Activated B cell treated with CpG ODN at 0.5 μM for 24 hours (primary cell): Measurements from ENCODE around the gene MIPEP. TPM values are rescaled to one million over a fixed set of nuclear protein-coding genes. Genes with fewer than 3 reads are reported as not detected.

Experiments used
- ATAC-seq: fragments of 200-7000 bp; cut with Tn5 transposase; one replicate; pipeline ENCODE4 v1.10.0; 2021; ENCODE audit warnings: low read depth, mild to moderate bottlenecking, moderate library complexity
- CTCF ChIA-PET: fragments of 350-600 bp; sonication (Branson Sonifier 250); formaldehyde crosslinking; loops from one replicate; lab custom pipeline; 2021; ENCODE audit warnings: antibody characterized with exemption; lab: Charles Lee
- POLR2A ChIA-PET: fragments of 350-600 bp; sonication (Branson Sonifier 250); formaldehyde crosslinking; loops from one replicate; lab custom pipeline; 2021; ENCODE audit warnings: antibody characterized with exemption; lab: Charles Lee
- DNase-seq: peaks from one replicate; pipeline ENCODE4 v3.0.0; 2022
- H3K27ac Mint-ChIP-seq: one replicate; pipeline ENCODE4 v1.8.0; 2020; ENCODE audit warnings: mixed read lengths
- H3K27me3 Mint-ChIP-seq: one replicate; pipeline ENCODE4 v1.8.0; 2021; ENCODE audit warnings: mixed read lengths
- H3K36me3 Mint-ChIP-seq: one replicate; pipeline ENCODE4 v1.8.0; 2021; ENCODE audit warnings: low read depth, mixed read lengths
- H3K4me1 Mint-ChIP-seq: one replicate; pipeline ENCODE4 v1.8.0; 2021; ENCODE audit warnings: mixed read lengths
- H3K4me3 Mint-ChIP-seq: one replicate; pipeline ENCODE4 v1.8.0; 2020; ENCODE audit warnings: mild to moderate bottlenecking, mixed read lengths
- H3K9me3 Mint-ChIP-seq: one replicate; pipeline ENCODE4 v1.8.0; 2020; ENCODE audit warnings: mixed read lengths
- intact Hi-C: fragments of 100-400 bp; cut with micrococcal nuclease; formaldehyde crosslinking; loops from one replicate; pipeline ENCODE4 v1.15.1; 2024
- total RNA-seq: library from RNA; stranded (reverse); gene quantifications from 2 replicates; pipeline ENCODE4 v1.2.3, GENCODE V29; 2022
- TF ChIP-seq, protein P1 (sequence below): fragments of 200-600 bp; IDR thresholded peaks from one replicate; pipeline ENCODE4 v1.8.0; 2022; ENCODE audit warnings: antibody characterized with exemption, mild to moderate bottlenecking

MIPEP gene
- total RNA-seq, 1 donor from 2014 or later: 19.7 TPM

DNA sequence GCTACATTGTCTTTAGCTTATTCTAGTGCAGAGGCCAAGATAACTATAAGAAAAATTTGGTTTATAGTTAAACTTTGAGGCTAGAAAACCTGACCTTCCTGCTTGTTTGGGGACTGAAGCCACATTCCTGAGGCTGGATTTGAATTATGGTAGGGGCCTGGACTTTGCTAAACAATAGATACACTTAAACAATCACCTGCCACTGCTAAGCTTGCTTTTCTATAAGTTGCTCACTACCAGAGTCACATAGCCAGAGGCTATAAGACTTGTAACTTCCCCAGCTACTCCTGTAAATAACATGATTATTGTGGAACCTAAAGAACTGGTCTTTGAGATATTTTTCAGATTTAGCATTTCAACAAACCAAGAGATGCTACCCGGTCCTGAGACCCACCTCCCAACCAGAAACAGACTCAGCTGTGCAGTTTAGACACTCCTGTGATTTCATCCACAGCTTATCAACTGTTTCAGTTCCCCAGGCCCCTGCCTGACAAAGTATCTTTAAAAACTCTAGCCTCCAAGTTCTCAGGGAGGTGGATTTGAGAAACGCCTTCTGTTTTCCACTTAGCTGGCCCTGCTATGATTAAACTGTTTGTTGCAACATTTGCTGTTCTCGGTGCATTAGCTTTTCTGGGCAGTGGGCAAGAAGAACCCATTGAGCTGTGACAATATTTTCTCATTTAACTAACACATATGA lies 77.7 kb downstream of the MIPEP start:
- TF ChIP-seq, protein P1, sequence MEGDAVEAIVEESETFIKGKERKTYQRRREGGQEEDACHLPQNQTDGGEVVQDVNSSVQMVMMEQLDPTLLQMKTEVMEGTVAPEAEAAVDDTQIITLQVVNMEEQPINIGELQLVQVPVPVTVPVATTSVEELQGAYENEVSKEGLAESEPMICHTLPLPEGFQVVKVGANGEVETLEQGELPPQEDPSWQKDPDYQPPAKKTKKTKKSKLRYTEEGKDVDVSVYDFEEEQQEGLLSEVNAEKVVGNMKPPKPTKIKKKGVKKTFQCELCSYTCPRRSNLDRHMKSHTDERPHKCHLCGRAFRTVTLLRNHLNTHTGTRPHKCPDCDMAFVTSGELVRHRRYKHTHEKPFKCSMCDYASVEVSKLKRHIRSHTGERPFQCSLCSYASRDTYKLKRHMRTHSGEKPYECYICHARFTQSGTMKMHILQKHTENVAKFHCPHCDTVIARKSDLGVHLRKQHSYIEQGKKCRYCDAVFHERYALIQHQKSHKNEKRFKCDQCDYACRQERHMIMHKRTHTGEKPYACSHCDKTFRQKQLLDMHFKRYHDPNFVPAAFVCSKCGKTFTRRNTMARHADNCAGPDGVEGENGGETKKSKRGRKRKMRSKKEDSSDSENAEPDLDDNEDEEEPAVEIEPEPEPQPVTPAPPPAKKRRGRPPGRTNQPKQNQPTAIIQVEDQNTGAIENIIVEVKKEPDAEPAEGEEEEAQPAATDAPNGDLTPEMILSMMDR: no peak
- DNase-seq (no peak), ATAC-seq (peak; percentile 23)
- no peaks in the 10 kb centered on the region for H3K27me3 Mint-ChIP-seq
- intact Hi-C loops: loop anchor here (1.0 to 5.0 kb wide), 4 partner anchors 9 to 461 kb away; no protein-coding TSS in a partner anchor
- POLR2A ChIA-PET: interaction anchor here (1.3 kb wide), 2 partner anchors 36 to 233 kb away, joined by 4 to 7 read pairs; no protein-coding TSS in a partner anchor
- peak overlapping the region; percentile 1 for H3K27ac Mint-ChIP-seq
- no peaks in the 10 kb centered on the region for H3K9me3 Mint-ChIP-seq
- peaks cover 49% of the 10 kb centered on the region for H3K4me1 Mint-ChIP-seq
- peaks cover 4% of the 10 kb centered on the region for H3K36me3 Mint-ChIP-seq
- peak overlapping the region; percentile 21 for H3K4me3 Mint-ChIP-seq
- CTCF ChIA-PET: interaction anchor here (0.7 to 1.2 kb wide), 3 partner anchors 9 to 34 kb away, joined by 3 to 4 read pairs (median 3); no protein-coding TSS in a partner anchor

- H3K36me3 Mint-ChIP-seq: peaks cover 4% of the 10 kb centered on the region
- ChIA-PET POLR2A (interaction anchor here (1.3 kb wide), 2 partner anchors 37 to 232 kb away, joined by 4 to 7 read pairs; no protein-coding TSS in a partner anchor), CTCF (interaction anchor here (1.0 to 1.2 kb wide), 3 partner anchors 10 to 33 kb away, joined by 3 to 4 read pairs (median 3); no protein-coding TSS in a partner anchor)
- peaks cover 53% of the 10 kb centered on the region for H3K4me1 Mint-ChIP-seq
- intact Hi-C loops: loop anchor here (1.0 to 5.0 kb wide), 4 partner anchors 10 to 462 kb away; no protein-coding TSS in a partner anchor
- DNase-seq (no peak), ATAC-seq (peak; percentile 68)
- H3K9me3 Mint-ChIP-seq: no peaks in the 10 kb centered on the region
- H3K4me3 Mint-ChIP-seq: peak overlapping the region; percentile 20
- no peaks in the 10 kb centered on the region for H3K27me3 Mint-ChIP-seq
- TF ChIP-seq, protein P1: no peak
- no peak overlapping the region for H3K27ac Mint-ChIP-seq
These were observed 78.4 kb downstream of the MIPEP start for GRCh38 chr13:23810685-23811240.

DNA sequence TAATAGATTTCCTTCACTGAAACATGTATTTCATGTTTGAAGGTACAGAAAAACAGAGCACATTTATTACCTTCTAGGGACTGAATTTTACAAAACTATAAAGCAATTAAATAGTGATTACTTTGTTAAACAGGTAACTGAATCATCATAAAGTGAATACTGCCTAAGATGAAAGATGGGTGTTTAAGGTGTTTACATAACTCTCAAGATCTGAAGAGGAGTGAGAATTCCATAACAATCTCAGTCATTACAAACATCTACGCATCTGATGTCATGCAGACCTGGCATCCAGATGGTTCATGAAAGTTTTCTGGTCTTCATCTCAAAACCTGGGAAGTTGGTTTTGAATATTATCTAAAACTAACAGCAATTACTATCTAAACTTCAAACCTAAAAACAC lies 80.4 kb downstream of the MIPEP start:
- ChIA-PET POLR2A (no interaction called here), CTCF (interaction anchor here (0.7 kb wide), 1 partner anchor 90 kb away, joined by 3 read pairs; no protein-coding TSS in a partner anchor)
- peaks cover 16% of the 10 kb centered on the region for H3K36me3 Mint-ChIP-seq
- H3K4me1 Mint-ChIP-seq: peaks cover 55% of the 10 kb centered on the region
- intact Hi-C loops: loop anchor here (5.0 kb wide), 1 partner anchor 78 kb away; the partner anchor contains the start of gene MIPEP
- H3K9me3 Mint-ChIP-seq: no peaks in the 10 kb centered on the region
- H3K27me3 Mint-ChIP-seq: no peaks in the 10 kb centered on the region
- TF ChIP-seq, protein P1: no peak
- DNase-seq (no peak), ATAC-seq (no peak)
- H3K4me3 Mint-ChIP-seq: no peak overlapping the region
- H3K27ac Mint-ChIP-seq: no peak overlapping the region

DNA sequence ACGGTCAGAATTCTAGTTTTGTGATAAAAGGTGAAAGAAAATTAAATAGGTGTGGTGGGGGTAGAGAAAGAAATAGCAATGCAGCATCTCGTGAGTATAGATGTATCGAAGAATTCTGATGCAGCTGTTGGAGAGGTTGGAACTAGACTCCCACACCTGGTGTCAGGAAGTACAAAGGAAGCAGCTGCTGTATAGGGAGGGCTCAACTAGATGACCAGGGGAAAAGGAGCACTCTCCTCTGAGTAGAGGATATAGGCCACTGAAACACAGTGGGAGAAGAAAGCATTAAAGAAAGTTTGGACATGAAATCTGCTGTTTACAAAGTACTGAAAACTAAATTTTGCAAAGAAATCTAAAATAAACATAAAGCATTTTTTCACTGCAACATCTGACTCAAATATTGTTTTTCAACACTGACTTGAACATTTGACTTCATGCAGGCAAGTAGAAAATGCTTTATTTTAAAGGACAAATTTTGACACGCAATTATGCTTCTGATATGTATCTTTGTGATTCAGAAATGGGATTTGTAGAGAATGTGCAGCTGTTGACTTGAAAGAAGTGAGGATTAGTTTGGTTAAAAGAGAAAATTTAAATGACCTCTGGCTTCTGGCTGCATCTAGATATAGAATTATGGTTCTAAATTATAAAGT lies 82.2 kb downstream of the MIPEP start:
- ChIA-PET CTCF (no interaction called here), POLR2A (no interaction called here)
- Mint-ChIP-seq H3K27me3 (no peaks in the 10 kb centered on the region), H3K9me3 (no peaks in the 10 kb centered on the region), H3K4me3 (peak overlapping the region; percentile 75), H3K4me1 (peaks cover 53% of the 10 kb centered on the region), H3K27ac (peak overlapping the region; percentile 84), H3K36me3 (peaks cover 19% of the 10 kb centered on the region)
- DNase-seq (no peak), ATAC-seq (no peak)
- intact Hi-C loops: loop anchor here (1.0 to 5.0 kb wide), 7 partner anchors 13 to 423 kb away; partner anchors contain the start of gene MIPEP
- TF ChIP-seq, protein P1: no peak
